NB4 (cell line): Measurements from ENCODE around the gene ZNF800.

ENCODE experiments used
- MYC ChIP-seq: IDR thresholded peaks from 2 replicates; pipeline ENCODE4 v1.6.1; 2011; ENCODE audit warnings: low read depth, low read length
- POLR2A ChIP-seq: IDR thresholded peaks from 2 replicates; pipeline ENCODE4 v1.6.1; 2011; ENCODE audit warnings: mild to moderate bottlenecking; ENCODE audit not compliant: insufficient read length; ENCODE audit errors: extremely low read depth
- TF ChIP-seq, protein P1 (sequence below): IDR thresholded peaks from one replicate; pipeline ENCODE4 v1.5.1; 2012; ENCODE audit warnings: low read depth, low read length
- TF ChIP-seq, protein P2 (sequence below): IDR thresholded peaks from 2 replicates; pipeline ENCODE4 v1.6.1; 2011; ENCODE audit warnings: low read depth, low read length

DNA sequence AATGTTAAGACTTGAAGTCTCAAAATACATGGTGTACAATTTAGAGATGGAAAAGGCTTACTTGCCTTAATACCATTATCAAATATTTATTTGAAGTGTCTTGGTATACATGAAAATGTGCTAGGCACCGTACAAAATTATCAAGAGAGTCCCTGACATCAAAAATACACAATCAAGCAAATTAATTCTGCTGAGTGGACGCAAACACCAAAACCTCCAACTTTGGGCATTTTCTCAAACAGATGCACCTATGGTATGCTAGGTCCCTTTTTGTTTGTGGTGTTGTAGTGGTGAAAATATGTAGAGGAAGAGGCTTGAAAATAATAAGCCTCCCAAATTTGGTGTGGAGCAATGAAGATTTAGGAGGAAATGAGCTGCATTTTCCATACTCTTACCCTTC is 24.8 kb downstream of the ZNF800 start:
- TF ChIP-seq, protein P1, sequence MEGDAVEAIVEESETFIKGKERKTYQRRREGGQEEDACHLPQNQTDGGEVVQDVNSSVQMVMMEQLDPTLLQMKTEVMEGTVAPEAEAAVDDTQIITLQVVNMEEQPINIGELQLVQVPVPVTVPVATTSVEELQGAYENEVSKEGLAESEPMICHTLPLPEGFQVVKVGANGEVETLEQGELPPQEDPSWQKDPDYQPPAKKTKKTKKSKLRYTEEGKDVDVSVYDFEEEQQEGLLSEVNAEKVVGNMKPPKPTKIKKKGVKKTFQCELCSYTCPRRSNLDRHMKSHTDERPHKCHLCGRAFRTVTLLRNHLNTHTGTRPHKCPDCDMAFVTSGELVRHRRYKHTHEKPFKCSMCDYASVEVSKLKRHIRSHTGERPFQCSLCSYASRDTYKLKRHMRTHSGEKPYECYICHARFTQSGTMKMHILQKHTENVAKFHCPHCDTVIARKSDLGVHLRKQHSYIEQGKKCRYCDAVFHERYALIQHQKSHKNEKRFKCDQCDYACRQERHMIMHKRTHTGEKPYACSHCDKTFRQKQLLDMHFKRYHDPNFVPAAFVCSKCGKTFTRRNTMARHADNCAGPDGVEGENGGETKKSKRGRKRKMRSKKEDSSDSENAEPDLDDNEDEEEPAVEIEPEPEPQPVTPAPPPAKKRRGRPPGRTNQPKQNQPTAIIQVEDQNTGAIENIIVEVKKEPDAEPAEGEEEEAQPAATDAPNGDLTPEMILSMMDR: no peak
- TF ChIP-seq MYC (no peak), POLR2A (no peak)
- TF ChIP-seq, protein P2, sequence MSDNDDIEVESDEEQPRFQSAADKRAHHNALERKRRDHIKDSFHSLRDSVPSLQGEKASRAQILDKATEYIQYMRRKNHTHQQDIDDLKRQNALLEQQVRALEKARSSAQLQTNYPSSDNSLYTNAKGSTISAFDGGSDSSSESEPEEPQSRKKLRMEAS: no peak
